ENCODE measurements around the gene PLEK. TPM values are rescaled to one million over a fixed set of nuclear protein-coding genes. Genes with fewer than 3 reads are reported as not detected.

Gene PLEK
- total and polyA plus RNA-seq, 2 of the 13 experiments (the other 11 are each of a cell fraction or from before 2014, with no cell fraction given) = not detected

DNA sequence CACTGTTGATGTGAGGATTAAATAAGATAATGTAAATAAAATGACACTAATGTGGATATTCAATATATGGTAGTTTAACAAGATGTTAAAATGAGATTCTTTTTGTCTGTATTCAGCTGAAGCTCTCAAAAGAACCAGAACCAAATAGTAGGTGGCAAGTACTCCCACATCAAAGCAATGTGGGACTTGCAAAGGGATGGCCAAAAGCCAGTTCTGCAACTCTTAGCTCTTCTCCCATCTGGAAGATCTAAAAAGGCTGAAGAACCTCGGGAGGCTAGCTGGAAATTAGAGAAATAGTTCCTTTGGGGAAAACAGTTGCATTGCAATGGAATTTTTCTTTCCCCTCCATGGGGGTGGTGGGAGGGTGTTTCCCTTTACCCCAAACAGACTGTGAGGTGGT lies 53.3 kb downstream of the PLEK start:
- no TSS peak for BruUV-seq (replicated peaks)
- TF ChIP-seq ZMYM2 (CRISPR knock-in tag; IDR thresholded peaks at IDR 0.05) = no peak
- TF ChIP-seq, protein P1, sequence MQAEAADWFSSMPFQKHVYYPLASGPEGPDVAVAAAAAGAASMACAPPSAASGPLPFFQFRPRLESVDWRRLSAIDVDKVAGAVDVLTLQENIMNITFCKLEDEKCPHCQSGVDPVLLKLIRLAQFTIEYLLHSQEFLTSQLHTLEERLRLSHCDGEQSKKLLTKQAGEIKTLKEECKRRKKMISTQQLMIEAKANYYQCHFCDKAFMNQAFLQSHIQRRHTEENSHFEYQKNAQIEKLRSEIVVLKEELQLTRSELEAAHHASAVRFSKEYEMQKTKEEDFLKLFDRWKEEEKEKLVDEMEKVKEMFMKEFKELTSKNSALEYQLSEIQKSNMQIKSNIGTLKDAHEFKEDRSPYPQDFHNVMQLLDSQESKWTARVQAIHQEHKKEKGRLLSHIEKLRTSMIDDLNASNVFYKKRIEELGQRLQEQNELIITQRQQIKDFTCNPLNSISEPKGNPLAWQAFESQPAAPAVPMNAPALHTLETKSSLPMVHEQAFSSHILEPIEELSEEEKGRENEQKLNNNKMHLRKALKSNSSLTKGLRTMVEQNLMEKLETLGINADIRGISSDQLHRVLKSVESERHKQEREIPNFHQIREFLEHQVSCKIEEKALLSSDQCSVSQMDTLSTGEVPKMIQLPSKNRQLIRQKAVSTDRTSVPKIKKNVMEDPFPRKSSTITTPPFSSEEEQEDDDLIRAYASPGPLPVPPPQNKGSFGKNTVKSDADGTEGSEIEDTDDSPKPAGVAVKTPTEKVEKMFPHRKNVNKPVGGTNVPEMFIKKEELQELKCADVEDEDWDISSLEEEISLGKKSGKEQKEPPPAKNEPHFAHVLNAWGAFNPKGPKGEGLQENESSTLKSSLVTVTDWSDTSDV (CRISPR knock-in tag; IDR thresholded peaks at IDR 0.05) = no peak
- TF ChIP-seq, protein P2, sequence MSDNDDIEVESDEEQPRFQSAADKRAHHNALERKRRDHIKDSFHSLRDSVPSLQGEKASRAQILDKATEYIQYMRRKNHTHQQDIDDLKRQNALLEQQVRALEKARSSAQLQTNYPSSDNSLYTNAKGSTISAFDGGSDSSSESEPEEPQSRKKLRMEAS (IDR thresholded peaks at IDR 0.05) = no peak
- TF ChIP-seq ZNF138 (CRISPR knock-in tag; IDR thresholded peaks at IDR 0.05; ENCODE audit: low read depth) = no peak
- TF ChIP-seq, protein P3, sequence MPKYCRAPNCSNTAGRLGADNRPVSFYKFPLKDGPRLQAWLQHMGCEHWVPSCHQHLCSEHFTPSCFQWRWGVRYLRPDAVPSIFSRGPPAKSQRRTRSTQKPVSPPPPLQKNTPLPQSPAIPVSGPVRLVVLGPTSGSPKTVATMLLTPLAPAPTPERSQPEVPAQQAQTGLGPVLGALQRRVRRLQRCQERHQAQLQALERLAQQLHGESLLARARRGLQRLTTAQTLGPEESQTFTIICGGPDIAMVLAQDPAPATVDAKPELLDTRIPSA (CRISPR knock-in tag; IDR thresholded peaks at IDR 0.05; ENCODE audit: borderline replicate concordance) = no peak
- no peak for TF ChIP-seq ZNF605 (CRISPR knock-in tag; IDR thresholded peaks at IDR 0.05)
- TF ChIP-seq ZSCAN12 (CRISPR knock-in tag; IDR thresholded peaks at IDR 0.05) = no peak
- TF ChIP-seq NKX3-1 (CRISPR knock-in tag; IDR thresholded peaks at IDR 0.05) = no peak
- TF ChIP-seq FOSL2 (CRISPR knock-in tag; IDR thresholded peaks at IDR 0.05) = no peak
- no peak for TF ChIP-seq PRMT3 (CRISPR knock-in tag; IDR thresholded peaks at IDR 0.05; ENCODE audit: borderline replicate concordance, low read depth)
- TF ChIP-seq, protein P4, sequence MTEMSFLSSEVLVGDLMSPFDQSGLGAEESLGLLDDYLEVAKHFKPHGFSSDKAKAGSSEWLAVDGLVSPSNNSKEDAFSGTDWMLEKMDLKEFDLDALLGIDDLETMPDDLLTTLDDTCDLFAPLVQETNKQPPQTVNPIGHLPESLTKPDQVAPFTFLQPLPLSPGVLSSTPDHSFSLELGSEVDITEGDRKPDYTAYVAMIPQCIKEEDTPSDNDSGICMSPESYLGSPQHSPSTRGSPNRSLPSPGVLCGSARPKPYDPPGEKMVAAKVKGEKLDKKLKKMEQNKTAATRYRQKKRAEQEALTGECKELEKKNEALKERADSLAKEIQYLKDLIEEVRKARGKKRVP (CRISPR knock-in tag; IDR thresholded peaks at IDR 0.05) = no peak
- no peak for TF ChIP-seq NAIF1 (CRISPR knock-in tag; IDR thresholded peaks at IDR 0.05; ENCODE audit: borderline replicate concordance)
- TF ChIP-seq ZNF577 (CRISPR knock-in tag; IDR thresholded peaks at IDR 0.05; ENCODE audit: borderline replicate concordance, low read depth) = no peak
- Histone ChIP-seq H3K36me3 (replicated peaks in 1 of 2; ENCODE audit: control insufficient read depth in 1 of 2, insufficient read depth in 2 of 2, low read length in 2 of 2) (no peaks in the 10 kb centered on the region), H3K4me1 (ENCODE audit: insufficient read depth, low read length) (no peaks in the 10 kb centered on the region), H3K79me2 (ENCODE audit: insufficient read depth, low read length) (no peaks in the 10 kb centered on the region), H2AFZ (ENCODE audit: low read length) (no peak overlapping the region), H3K27ac (ENCODE audit: extremely low read length, insufficient read depth, low read length) (no peak overlapping the region), H3K4me3 (replicated peaks in 1 of 3; ENCODE audit: insufficient read depth in 1 of 3, low read depth in 2 of 3, low read length in 3 of 3) (no peak overlapping the region), H4K20me1 (ENCODE audit: insufficient read depth, low read length) (no peaks in the 10 kb centered on the region), H3K4me2 (ENCODE audit: low read depth, low read length) (no peak overlapping the region), H3K9me3 (ENCODE audit: low read length) (no peaks in the 10 kb centered on the region), H3K27me3 (ENCODE audit: control insufficient read depth in 1 of 2, insufficient read depth in 2 of 2, low read length in 2 of 2) (peaks cover 0 to 27% of the 10 kb centered on the region in 2 experiments; a peak in 3 of 5 replicates), H3K9ac (ENCODE audit: insufficient read depth, low read depth, low read length) (no peak overlapping the region)
- intact Hi-C loops (cut with micrococcal nuclease; ENCODE audit: unreplicated experiment) = no loop called here
- ChIA-PET POLR2A (no interaction called here), CTCF (ENCODE audit: low intra/inter-chr PET ratio, low total read pairs) (no interaction called here)
- in situ Hi-C loops (cut with HindIII; ENCODE audit: extremely low pct_ligation_motif_present, low pct_unique_long_range_greater_than_20kb) = no loop called here
- FAIRE-seq (no peak), DNase-seq (ENCODE audit: low spot score) (no peak), ATAC-seq (no peak)
- WGBS (ENCODE audit: low lambda C conversion rate) = 0% methylated on average over 1 of the region's 1 CpG

Data from HepG2 (cell line).